WI38 (cell line): ENCODE data around the gene IGF1R.

Experiments used
- H3K4me3 ChIP-seq: 2 replicates; pipeline ENCODE4 v1.5.1; 2011; ENCODE audit warnings: low read depth, mild to moderate bottlenecking, control low read depth, low read length
- TF ChIP-seq, protein P1 (sequence below): IDR thresholded peaks from 2 replicates; pipeline ENCODE4 v1.5.1; 2012; ENCODE audit warnings: low read depth, mild to moderate bottlenecking, control low read depth, low read length

IGF1R gene

DNA sequence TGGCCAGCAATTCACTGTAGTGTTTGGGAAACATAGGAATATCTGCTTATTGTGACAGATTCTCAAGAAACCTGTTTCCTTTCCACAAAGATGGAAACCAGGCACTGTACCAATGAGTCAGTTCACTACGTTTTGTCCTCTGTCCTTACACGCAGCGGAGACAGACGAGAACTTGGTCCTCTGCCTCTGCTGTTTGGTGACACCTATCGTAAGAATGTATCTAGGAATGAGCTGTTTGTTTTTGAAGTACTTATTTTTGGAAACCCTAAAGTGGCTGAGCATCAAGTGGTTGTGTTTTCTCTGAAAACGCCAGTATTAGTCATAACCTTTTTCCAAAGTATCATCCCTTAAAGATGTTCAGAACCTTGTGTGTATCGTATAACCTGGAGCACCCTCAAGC, 266.3 kb downstream of the IGF1R start:
- H3K4me3 ChIP-seq: 0 out of 2 replicates have a peak overlapping the region, but pooled peaks have one; percentile 18
- TF ChIP-seq, protein P1, sequence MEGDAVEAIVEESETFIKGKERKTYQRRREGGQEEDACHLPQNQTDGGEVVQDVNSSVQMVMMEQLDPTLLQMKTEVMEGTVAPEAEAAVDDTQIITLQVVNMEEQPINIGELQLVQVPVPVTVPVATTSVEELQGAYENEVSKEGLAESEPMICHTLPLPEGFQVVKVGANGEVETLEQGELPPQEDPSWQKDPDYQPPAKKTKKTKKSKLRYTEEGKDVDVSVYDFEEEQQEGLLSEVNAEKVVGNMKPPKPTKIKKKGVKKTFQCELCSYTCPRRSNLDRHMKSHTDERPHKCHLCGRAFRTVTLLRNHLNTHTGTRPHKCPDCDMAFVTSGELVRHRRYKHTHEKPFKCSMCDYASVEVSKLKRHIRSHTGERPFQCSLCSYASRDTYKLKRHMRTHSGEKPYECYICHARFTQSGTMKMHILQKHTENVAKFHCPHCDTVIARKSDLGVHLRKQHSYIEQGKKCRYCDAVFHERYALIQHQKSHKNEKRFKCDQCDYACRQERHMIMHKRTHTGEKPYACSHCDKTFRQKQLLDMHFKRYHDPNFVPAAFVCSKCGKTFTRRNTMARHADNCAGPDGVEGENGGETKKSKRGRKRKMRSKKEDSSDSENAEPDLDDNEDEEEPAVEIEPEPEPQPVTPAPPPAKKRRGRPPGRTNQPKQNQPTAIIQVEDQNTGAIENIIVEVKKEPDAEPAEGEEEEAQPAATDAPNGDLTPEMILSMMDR: no peak

DNA sequence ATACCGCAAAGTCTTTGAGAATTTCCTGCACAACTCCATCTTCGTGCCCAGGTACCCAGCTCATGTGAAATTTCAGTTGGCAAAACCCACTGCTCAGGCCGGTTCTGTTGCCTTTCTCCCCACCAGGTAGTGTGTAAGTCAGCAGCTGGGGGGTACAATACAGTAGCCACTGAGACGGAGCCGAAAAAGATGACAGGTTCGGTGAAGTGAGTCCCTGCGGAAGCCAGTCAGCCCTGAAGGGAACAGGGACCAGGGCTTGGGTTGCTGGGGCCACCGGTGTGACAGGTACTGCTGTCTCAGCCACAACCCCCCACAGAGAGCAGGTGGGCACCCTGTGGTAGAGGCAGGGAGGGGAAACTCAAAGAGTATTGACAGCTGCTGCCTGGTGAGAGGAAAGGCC, 268.5 kb downstream of the IGF1R start:
- no peak overlapping the region for H3K4me3 ChIP-seq
- TF ChIP-seq, protein P1: no peak

- TF ChIP-seq, protein P1: no peak
- no peak overlapping the region for H3K4me3 ChIP-seq
These were observed 269.1 kb downstream of the IGF1R start for GRCh38 chr15:98917417-98917816.

- no peak overlapping the region for H3K4me3 ChIP-seq
- TF ChIP-seq, protein P1: no peak
These were observed 271.9 kb downstream of the IGF1R start for GRCh38 chr15:98920091-98920880.

DNA sequence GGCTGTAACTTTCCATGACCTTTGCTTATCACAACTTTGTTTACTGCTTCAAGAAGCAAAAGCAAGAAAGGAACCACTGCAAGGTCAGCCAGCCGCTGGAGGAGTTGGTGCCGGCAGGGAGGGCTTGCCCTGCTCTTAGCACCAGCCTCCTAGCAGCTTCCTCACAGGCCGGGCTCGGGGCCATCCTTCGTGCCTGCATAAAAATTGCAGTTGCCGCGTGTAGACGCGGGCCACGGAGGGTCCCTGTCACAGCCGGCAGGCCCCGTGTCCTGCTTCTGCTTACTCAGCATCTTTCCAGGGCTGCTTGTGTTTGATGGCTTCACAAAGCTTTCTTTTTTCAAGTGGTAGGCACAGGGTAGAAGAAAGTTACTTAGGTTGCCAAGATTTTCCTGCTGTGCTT, 274.8 kb downstream of the IGF1R start:
- TF ChIP-seq, protein P1: no peak
- no peak overlapping the region for H3K4me3 ChIP-seq

- no peak overlapping the region for H3K4me3 ChIP-seq
- TF ChIP-seq, protein P1: no peak
These were observed 275.2 kb downstream of the IGF1R start for GRCh38 chr15:98923579-98923978.

GRCh38 chr15:98924401-98925049, 276.2 kb downstream of the IGF1R start:
- H3K4me3 ChIP-seq: no peak overlapping the region
- TF ChIP-seq, protein P1: no peak
